Testis (tissue), 2 donors: ENCODE measurements around the gene C11orf21.

Source experiments
- POLR2A ChIP-seq: fragments of 450-650 bp; IDR thresholded peaks from one replicate; pipeline ENCODE4 v1.6.1; 2017; ENCODE audit warnings: antibody characterized with exemption, mild to moderate bottlenecking, moderate library complexity
- TF ChIP-seq, protein P1 (sequence below), 3 experiments: fragments of 450-650 bp in 2 of 3; fragments of 200-600 bp in 1 of 3; sonication (generic) in 1 of 3; IDR thresholded peaks; one replicate each; pipeline ENCODE4 v1.5.1; 2016 to 2019; ENCODE audit warnings: antibody characterized with exemption in 3 of 3, mild to moderate bottlenecking in 2 of 3, moderate library complexity in 1 of 3

GRCh38 chr11:2267851-2268728, 33.6 kb downstream of the C11orf21 start:
- TF ChIP-seq, protein P1, sequence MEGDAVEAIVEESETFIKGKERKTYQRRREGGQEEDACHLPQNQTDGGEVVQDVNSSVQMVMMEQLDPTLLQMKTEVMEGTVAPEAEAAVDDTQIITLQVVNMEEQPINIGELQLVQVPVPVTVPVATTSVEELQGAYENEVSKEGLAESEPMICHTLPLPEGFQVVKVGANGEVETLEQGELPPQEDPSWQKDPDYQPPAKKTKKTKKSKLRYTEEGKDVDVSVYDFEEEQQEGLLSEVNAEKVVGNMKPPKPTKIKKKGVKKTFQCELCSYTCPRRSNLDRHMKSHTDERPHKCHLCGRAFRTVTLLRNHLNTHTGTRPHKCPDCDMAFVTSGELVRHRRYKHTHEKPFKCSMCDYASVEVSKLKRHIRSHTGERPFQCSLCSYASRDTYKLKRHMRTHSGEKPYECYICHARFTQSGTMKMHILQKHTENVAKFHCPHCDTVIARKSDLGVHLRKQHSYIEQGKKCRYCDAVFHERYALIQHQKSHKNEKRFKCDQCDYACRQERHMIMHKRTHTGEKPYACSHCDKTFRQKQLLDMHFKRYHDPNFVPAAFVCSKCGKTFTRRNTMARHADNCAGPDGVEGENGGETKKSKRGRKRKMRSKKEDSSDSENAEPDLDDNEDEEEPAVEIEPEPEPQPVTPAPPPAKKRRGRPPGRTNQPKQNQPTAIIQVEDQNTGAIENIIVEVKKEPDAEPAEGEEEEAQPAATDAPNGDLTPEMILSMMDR (IDR thresholded peaks at IDR 0.05): no peak
- TF ChIP-seq POLR2A: no peak
